Neural cell (in vitro differentiated cells): ENCODE results near the gene TSEN15.

Experiments used
- EP300 ChIP-seq: fragments of 450-650 bp; conservative IDR thresholded peaks from 2 replicates; pipeline ENCODE4 v1.6.1; 2014; ENCODE audit warnings: antibody characterized with exemption, mild to moderate bottlenecking, moderate library complexity; ENCODE audit not compliant: poor library complexity, severe bottlenecking
- EZH2 ChIP-seq: fragments of 200-600, 300-800 bp; shearing (Covaris generic), sonication (generic); IDR thresholded peaks from 2 replicates; pipeline ENCODE4 v1.6.1; 2014; ENCODE audit warnings: antibody characterized with exemption, low read length, borderline replicate concordance, mild to moderate bottlenecking; ENCODE audit not compliant: insufficient read depth, poor library complexity, severe bottlenecking
- POLR2AphosphoS5 ChIP-seq: IDR thresholded peaks from 2 replicates; pipeline ENCODE4 v1.6.1; 2012
- SMC3 ChIP-seq: fragments of 450-650 bp; conservative IDR thresholded peaks from 2 replicates; pipeline ENCODE4 v1.6.1; 2014; ENCODE audit warnings: antibody characterized with exemption, mild to moderate bottlenecking, moderate library complexity; ENCODE audit not compliant: poor library complexity
- TF ChIP-seq, protein P1 (sequence below): fragments of 450-650 bp; IDR thresholded peaks from 2 replicates; pipeline ENCODE4 v1.5.1; 2014; ENCODE audit warnings: antibody characterized with exemption, mild to moderate bottlenecking, moderate library complexity; ENCODE audit not compliant: poor library complexity, severe bottlenecking

DNA sequence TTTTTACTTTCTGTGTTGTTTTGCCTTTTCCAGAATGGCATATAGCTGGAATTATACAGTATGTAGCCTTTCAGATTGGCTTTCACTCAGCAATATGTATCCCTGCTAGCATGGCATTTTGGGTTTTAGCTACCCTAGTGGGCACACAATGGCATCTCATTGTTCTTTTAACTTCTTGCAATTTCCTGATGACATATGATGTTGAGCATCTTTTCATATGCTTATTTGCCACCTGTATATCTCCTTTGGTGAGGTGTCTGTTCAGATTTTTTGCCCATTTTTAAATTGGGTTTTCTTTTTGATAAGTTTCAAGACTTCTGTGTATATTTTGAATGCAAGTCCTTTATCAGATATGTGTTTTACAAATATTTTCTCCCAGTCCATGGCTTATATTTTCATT is 14.0 kb downstream of the TSEN15 start:
- TF ChIP-seq, protein P1, sequence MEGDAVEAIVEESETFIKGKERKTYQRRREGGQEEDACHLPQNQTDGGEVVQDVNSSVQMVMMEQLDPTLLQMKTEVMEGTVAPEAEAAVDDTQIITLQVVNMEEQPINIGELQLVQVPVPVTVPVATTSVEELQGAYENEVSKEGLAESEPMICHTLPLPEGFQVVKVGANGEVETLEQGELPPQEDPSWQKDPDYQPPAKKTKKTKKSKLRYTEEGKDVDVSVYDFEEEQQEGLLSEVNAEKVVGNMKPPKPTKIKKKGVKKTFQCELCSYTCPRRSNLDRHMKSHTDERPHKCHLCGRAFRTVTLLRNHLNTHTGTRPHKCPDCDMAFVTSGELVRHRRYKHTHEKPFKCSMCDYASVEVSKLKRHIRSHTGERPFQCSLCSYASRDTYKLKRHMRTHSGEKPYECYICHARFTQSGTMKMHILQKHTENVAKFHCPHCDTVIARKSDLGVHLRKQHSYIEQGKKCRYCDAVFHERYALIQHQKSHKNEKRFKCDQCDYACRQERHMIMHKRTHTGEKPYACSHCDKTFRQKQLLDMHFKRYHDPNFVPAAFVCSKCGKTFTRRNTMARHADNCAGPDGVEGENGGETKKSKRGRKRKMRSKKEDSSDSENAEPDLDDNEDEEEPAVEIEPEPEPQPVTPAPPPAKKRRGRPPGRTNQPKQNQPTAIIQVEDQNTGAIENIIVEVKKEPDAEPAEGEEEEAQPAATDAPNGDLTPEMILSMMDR = no peak
- TF ChIP-seq EP300 (no peak), EZH2 (no peak), POLR2AphosphoS5 (no peak), SMC3 (no peak)
